ENCODE results near the gene ALDH1A2. TPM values are rescaled to one million over a fixed set of nuclear protein-coding genes. Genes with fewer than 3 reads are reported as not detected.

ALDH1A2 gene
- polyA plus RNA-seq, 3 donors = 0.41 to 5.1 (median 3.4) TPM

- H3K27ac Mint-ChIP-seq = no peak overlapping the region
- H3K36me3 Mint-ChIP-seq = no peaks in the 10 kb centered on the region
- no peaks in the 10 kb centered on the region for H3K36me3 ChIP-seq (replicated peaks in 1 of 2; ENCODE audit: control insufficient read depth in 1 of 2, insufficient read depth in 2 of 2, low read length in 2 of 2)
- intact Hi-C loops (cut with micrococcal nuclease) = no loop called here
- DNase-seq = no peak
- H3K4me3 ChIP-seq (replicated peaks in 1 of 3; ENCODE audit: low read depth in 2 of 3, low read length in 3 of 3) = no peak overlapping the region
- H4K20me1 ChIP-seq (ENCODE audit: insufficient read depth, low read length) = no peaks in the 10 kb centered on the region
- no peaks in the 10 kb centered on the region for H3K4me1 Mint-ChIP-seq
- no peak overlapping the region for H3K9ac ChIP-seq (ENCODE audit: insufficient read depth, low read length, poor library complexity, severe bottlenecking)
- H2AFZ ChIP-seq (ENCODE audit: insufficient read depth, low read depth, low read length, poor library complexity, severe bottlenecking) = no peak overlapping the region
- H3K27me3 ChIP-seq (ENCODE audit: control insufficient read depth in 2 of 2, insufficient read depth in 2 of 2, low read length in 2 of 2) = no peaks in the 10 kb centered on the region
- no peaks in the 10 kb centered on the region for H3K9me3 Mint-ChIP-seq
- peaks cover 2 to 7% (median 3%) of the 10 kb centered on the region in 3 donors for H3K27me3 Mint-ChIP-seq (ENCODE audit: low read depth in 3 of 3)
- TF ChIP-seq, protein P1, sequence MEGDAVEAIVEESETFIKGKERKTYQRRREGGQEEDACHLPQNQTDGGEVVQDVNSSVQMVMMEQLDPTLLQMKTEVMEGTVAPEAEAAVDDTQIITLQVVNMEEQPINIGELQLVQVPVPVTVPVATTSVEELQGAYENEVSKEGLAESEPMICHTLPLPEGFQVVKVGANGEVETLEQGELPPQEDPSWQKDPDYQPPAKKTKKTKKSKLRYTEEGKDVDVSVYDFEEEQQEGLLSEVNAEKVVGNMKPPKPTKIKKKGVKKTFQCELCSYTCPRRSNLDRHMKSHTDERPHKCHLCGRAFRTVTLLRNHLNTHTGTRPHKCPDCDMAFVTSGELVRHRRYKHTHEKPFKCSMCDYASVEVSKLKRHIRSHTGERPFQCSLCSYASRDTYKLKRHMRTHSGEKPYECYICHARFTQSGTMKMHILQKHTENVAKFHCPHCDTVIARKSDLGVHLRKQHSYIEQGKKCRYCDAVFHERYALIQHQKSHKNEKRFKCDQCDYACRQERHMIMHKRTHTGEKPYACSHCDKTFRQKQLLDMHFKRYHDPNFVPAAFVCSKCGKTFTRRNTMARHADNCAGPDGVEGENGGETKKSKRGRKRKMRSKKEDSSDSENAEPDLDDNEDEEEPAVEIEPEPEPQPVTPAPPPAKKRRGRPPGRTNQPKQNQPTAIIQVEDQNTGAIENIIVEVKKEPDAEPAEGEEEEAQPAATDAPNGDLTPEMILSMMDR (IDR thresholded peaks at IDR 0.05) = no peak
- no peak overlapping the region for H3K4me3 Mint-ChIP-seq
- no peaks in the 10 kb centered on the region for H3K79me2 ChIP-seq (ENCODE audit: insufficient read depth, low read length)
- no peak overlapping the region for H3K4me2 ChIP-seq (replicated peaks; ENCODE audit: extremely low read depth, low read length, poor library complexity, severe bottlenecking)
- no peak overlapping the region for H3K27ac ChIP-seq (ENCODE audit: low read depth in 1 of 2, low read length in 2 of 2)
- H3K9me3 ChIP-seq (replicated peaks in 1 of 2; ENCODE audit: control insufficient read depth in 1 of 2, insufficient read depth in 1 of 2, low read length in 2 of 2) = no peaks in the 10 kb centered on the region
- H3K4me1 ChIP-seq (ENCODE audit: control insufficient read depth in 1 of 2, insufficient read depth in 2 of 2, low read length in 2 of 2) = no peaks in the 10 kb centered on the region
These were observed 95.5 kb downstream of the ALDH1A2 start for GRCh38 chr15:57969996-57970395.

- peaks cover 2 to 7% (median 3%) of the 10 kb centered on the region in 3 donors for H3K27me3 Mint-ChIP-seq (ENCODE audit: low read depth in 3 of 3)
- Histone ChIP-seq H3K27ac (ENCODE audit: low read depth in 1 of 2, low read length in 2 of 2) (no peak overlapping the region), H2AFZ (ENCODE audit: insufficient read depth, low read depth, low read length, poor library complexity, severe bottlenecking) (no peak overlapping the region), H3K4me1 (ENCODE audit: control insufficient read depth in 1 of 2, insufficient read depth in 2 of 2, low read length in 2 of 2) (no peaks in the 10 kb centered on the region), H4K20me1 (ENCODE audit: insufficient read depth, low read length) (no peaks in the 10 kb centered on the region), H3K79me2 (ENCODE audit: insufficient read depth, low read length) (no peaks in the 10 kb centered on the region), H3K4me3 (replicated peaks in 1 of 3; ENCODE audit: low read depth in 2 of 3, low read length in 3 of 3) (no peak overlapping the region), H3K9me3 (replicated peaks in 1 of 2; ENCODE audit: control insufficient read depth in 1 of 2, insufficient read depth in 1 of 2, low read length in 2 of 2) (no peaks in the 10 kb centered on the region), H3K27me3 (ENCODE audit: control insufficient read depth in 2 of 2, insufficient read depth in 2 of 2, low read length in 2 of 2) (no peaks in the 10 kb centered on the region), H3K9ac (ENCODE audit: insufficient read depth, low read length, poor library complexity, severe bottlenecking) (no peak overlapping the region), H3K36me3 (replicated peaks in 1 of 2; ENCODE audit: control insufficient read depth in 1 of 2, insufficient read depth in 2 of 2, low read length in 2 of 2) (no peaks in the 10 kb centered on the region), H3K4me2 (replicated peaks; ENCODE audit: extremely low read depth, low read length, poor library complexity, severe bottlenecking) (no peak overlapping the region)
- H3K9me3 Mint-ChIP-seq = no peaks in the 10 kb centered on the region
- H3K27ac Mint-ChIP-seq = no peak overlapping the region
- H3K4me3 Mint-ChIP-seq = no peak overlapping the region
- TF ChIP-seq, protein P1 (IDR thresholded peaks at IDR 0.05) = no peak
- intact Hi-C loops (cut with micrococcal nuclease) = no loop called here
- H3K4me1 Mint-ChIP-seq = no peaks in the 10 kb centered on the region
- 83% methylated on average over 4 of the region's 5 CpGs for WGBS (ENCODE audit: insufficient coverage)
- no peak for DNase-seq
- no peaks in the 10 kb centered on the region for H3K36me3 Mint-ChIP-seq
These were observed 96.2 kb downstream of the ALDH1A2 start for GRCh38 chr15:57969355-57969754.

All from CD14-positive monocyte (primary cell).